NCI-H345 treated with DMSO at 0.1 percent for 48 hours (cell line): ENCODE data around the gene TMEM126A.
"Not testable (repeated sequence)": the region's sequence is repeated elsewhere in the genome, so short reads cannot be mapped to it uniquely, and the experiment has no call there.

Source experiments
- DNase-seq: peaks from one replicate; lab custom pipeline; 2025; ENCODE audit not compliant: unreplicated experiment; lab: John Stamatoyannopoulos, UW

Gene TMEM126A

GRCh38 chr11:85647604-85648299 lies at the start of gene TMEM126A:
Gene TMEM126A, plus strand, starts transcription at chr11:85647967. Its CDS starts 2,289 bp downstream, at chr11:85650256.
- DNase-seq, result peak; percentile 84

GRCh38 chr11:85599083-85599482 lies 48.7 kb upstream of the TMEM126A start:
- no peak for DNase-seq

- no peak for DNase-seq
Observed at GRCh38 chr11:85602526-85603213, 45.1 kb upstream of the TMEM126A start.

GRCh38 chr11:85603220-85603619 lies 44.5 kb upstream of the TMEM126A start:
- no peak for DNase-seq

GRCh38 chr11:85606237-85606636 lies 41.5 kb upstream of the TMEM126A start:
- not testable (repeated sequence) for DNase-seq

- not testable (repeated sequence) for DNase-seq
Observed at GRCh38 chr11:85608621-85609020, 39.1 kb upstream of the TMEM126A start.

- DNase-seq, result not testable (repeated sequence)
Observed at GRCh38 chr11:85609286-85609685, 38.5 kb upstream of the TMEM126A start.

- DNase-seq, result not testable (repeated sequence)
Observed at GRCh38 chr11:85611643-85612042, 36.1 kb upstream of the TMEM126A start.

GRCh38 chr11:85619499-85619898 lies 28.3 kb upstream of the TMEM126A start:
- DNase-seq, result no peak

GRCh38 chr11:85620256-85620655 lies 27.5 kb upstream of the TMEM126A start:
- no peak for DNase-seq

- peak; percentile 57 for DNase-seq
Observed at GRCh38 chr11:85626496-85626895, 21.3 kb upstream of the TMEM126A start.

GRCh38 chr11:85627332-85627997 lies 20.3 kb upstream of the TMEM126A start, which contains the start of gene DLG2:
Gene DLG2, minus strand, starts transcription at chr11:85627344.
- DNase-seq, result no peak

- peak; percentile 97 for DNase-seq
Observed at GRCh38 chr11:85627998-85628770, 19.6 kb upstream of the TMEM126A start, which contains the start of gene TMEM126B. Gene TMEM126B, plus strand, starts transcription at chr11:85628593. Its CDS starts 15 bp downstream, at chr11:85628608.

GRCh38 chr11:85628771-85629341 lies 18.9 kb upstream of the TMEM126A start:
- no peak for DNase-seq

- no peak for DNase-seq
Observed at GRCh38 chr11:85634747-85635146, 13.0 kb upstream of the TMEM126A start.

GRCh38 chr11:85643191-85643614 lies 4.6 kb upstream of the TMEM126A start:
- no peak for DNase-seq

GRCh38 chr11:85647078-85647477 lies 689 bp upstream of the TMEM126A start:
- DNase-seq, result no peak

- no peak for DNase-seq
Observed at GRCh38 chr11:85651118-85651517, 3.4 kb downstream of the TMEM126A start.

GRCh38 chr11:85652786-85653447 lies 5.2 kb downstream of the TMEM126A start:
- DNase-seq, result no peak

GRCh38 chr11:85654343-85654742 lies 6.6 kb downstream of the TMEM126A start:
- not testable (repeated sequence) for DNase-seq
